Activated CD8-positive, alpha-beta memory T cell treated with anti-CD3 and anti-CD28 coated beads for 4 hours (primary cell): ENCODE measurements around the gene WDR72.
"Not testable (repeated sequence)": the region's sequence is repeated elsewhere in the genome, so short reads cannot be mapped to it uniquely, and the experiment has no call there.

ENCODE experiments used
- DNase-seq, 2 donors: peaks; one replicate each; pipeline ENCODE4 v3.0.0-alpha.2; 2020; ENCODE audit warnings: low read depth in 2 of 2

Gene WDR72

GRCh38 chr15:53759411-53759931, at the start of gene WDR72:
Gene WDR72, minus strand, starts transcription at chr15:53759663. Its CDS starts 26,514 bp downstream, at chr15:53733149.
- no peak for DNase-seq

- no peak for DNase-seq
Measured at GRCh38 chr15:53808058-53808706, 48.7 kb upstream of the WDR72 start.

- no peak for DNase-seq
Measured at GRCh38 chr15:53807501-53807900, 48.0 kb upstream of the WDR72 start.

GRCh38 chr15:53802672-53803071, 43.2 kb upstream of the WDR72 start:
- no peak for DNase-seq

GRCh38 chr15:53791581-53791980, 32.1 kb upstream of the WDR72 start:
- DNase-seq = no peak

- DNase-seq = no peak
Measured at GRCh38 chr15:53789654-53790375, 30.4 kb upstream of the WDR72 start.

- DNase-seq = no peak
Measured at GRCh38 chr15:53786401-53786800, 26.9 kb upstream of the WDR72 start.

- not testable (repeated sequence) for DNase-seq
Measured at GRCh38 chr15:53785241-53785640, 25.8 kb upstream of the WDR72 start.

GRCh38 chr15:53762916-53763315, 3.5 kb upstream of the WDR72 start:
- no peak for DNase-seq

GRCh38 chr15:53758412-53758811, 1.1 kb downstream of the WDR72 start:
- no peak for DNase-seq

GRCh38 chr15:53757906-53758305, 1.6 kb downstream of the WDR72 start:
- DNase-seq = no peak

- DNase-seq = no peak
Measured at GRCh38 chr15:53753813-53754212, 5.7 kb downstream of the WDR72 start.

GRCh38 chr15:53752406-53752805, 7.1 kb downstream of the WDR72 start:
- DNase-seq = no peak

GRCh38 chr15:53747501-53748068, 11.9 kb downstream of the WDR72 start:
- no peak for DNase-seq

GRCh38 chr15:53746101-53746500, 13.4 kb downstream of the WDR72 start:
- DNase-seq = no peak

GRCh38 chr15:53739651-53740050, 19.8 kb downstream of the WDR72 start:
- no peak for DNase-seq

GRCh38 chr15:53739187-53739586, 20.3 kb downstream of the WDR72 start:
- DNase-seq = no peak

GRCh38 chr15:53721334-53722087, 38.0 kb downstream of the WDR72 start:
- DNase-seq = no peak

GRCh38 chr15:53716909-53717876, 42.3 kb downstream of the WDR72 start:
- no peak for DNase-seq

GRCh38 chr15:53713218-53713617, 46.2 kb downstream of the WDR72 start:
- DNase-seq = no peak

- no peak for DNase-seq
Measured at GRCh38 chr15:53710906-53711305, 48.6 kb downstream of the WDR72 start.
